Motor neuron (in vitro differentiated cells): Measurements from ENCODE around the gene MBP. TPM values are rescaled to one million over a fixed set of nuclear protein-coding genes. Genes with fewer than 3 reads are reported as not detected.

Source experiments
- ATAC-seq, 8 experiments: fragments of 200-7000 bp; cut with Tn5 transposase; replicated peaks in 6 of 8; 2 replicates each; pipeline ENCODE4 v1.8.0; 2021; ENCODE audit warnings: mild to moderate bottlenecking in 8 of 8, moderate library complexity in 8 of 8
- H3K27ac ChIP-seq, 2 donors: fragments of 250-450 bp; sonication (Bioruptor Pico); 2 replicates each; pipeline ENCODE4 v1.9.0; 2021; ENCODE audit warnings: antibody characterized with exemption in 2 of 2, mild to moderate bottlenecking in 2 of 2, moderate library complexity in 1 of 2
- H3K4me1 ChIP-seq, 2 donors: fragments of 250-450 bp; sonication (Bioruptor Pico); replicated peaks in 1 of 2; 2 replicates each; pipeline ENCODE4 v1.6.1; 2021; ENCODE audit warnings: antibody characterized with exemption in 2 of 2, mild to moderate bottlenecking in 2 of 2, moderate library complexity in 1 of 2
- H3K4me3 ChIP-seq, 5 donors: fragments of 250-450 bp; sonication (Bioruptor Pico); 2 replicates each; pipeline ENCODE4 v1.9.0; 2021; ENCODE audit warnings: antibody characterized with exemption in 5 of 5, mild to moderate bottlenecking in 5 of 5, moderate library complexity in 4 of 5
- WGBS, 10 experiments: fragments of 450-650 bp; shearing (Covaris generic); methylation state at CpG; one replicate each; pipeline ENCODE4 v1.0.0; 2022; 5-methylcytosine and 5-hydroxymethylcytosine counted together
- in situ Hi-C, 9 experiments: fragments of 400-800 bp; cut with MboI; loops; one replicate each; pipeline ENCODE4 v1.15.0; 2021; ENCODE audit warnings: low sequenced_read_pairs in 9 of 9, low pct_unique_long_range_greater_than_20kb in 2 of 9; ENCODE audit not compliant: unreplicated experiment in 9 of 9
- total RNA-seq, 8 experiments: library from RNA; unstranded; fragments of 300-600 nt; gene quantifications; 2 replicates each; pipeline versions ENCODE4 v1.2.3 to v1.2.4, GENCODE V29; 2022

The MBP gene
- total RNA-seq, 8 experiments from 2014 or later: 1.6 to 52.1 (median 4.0) TPM

DNA sequence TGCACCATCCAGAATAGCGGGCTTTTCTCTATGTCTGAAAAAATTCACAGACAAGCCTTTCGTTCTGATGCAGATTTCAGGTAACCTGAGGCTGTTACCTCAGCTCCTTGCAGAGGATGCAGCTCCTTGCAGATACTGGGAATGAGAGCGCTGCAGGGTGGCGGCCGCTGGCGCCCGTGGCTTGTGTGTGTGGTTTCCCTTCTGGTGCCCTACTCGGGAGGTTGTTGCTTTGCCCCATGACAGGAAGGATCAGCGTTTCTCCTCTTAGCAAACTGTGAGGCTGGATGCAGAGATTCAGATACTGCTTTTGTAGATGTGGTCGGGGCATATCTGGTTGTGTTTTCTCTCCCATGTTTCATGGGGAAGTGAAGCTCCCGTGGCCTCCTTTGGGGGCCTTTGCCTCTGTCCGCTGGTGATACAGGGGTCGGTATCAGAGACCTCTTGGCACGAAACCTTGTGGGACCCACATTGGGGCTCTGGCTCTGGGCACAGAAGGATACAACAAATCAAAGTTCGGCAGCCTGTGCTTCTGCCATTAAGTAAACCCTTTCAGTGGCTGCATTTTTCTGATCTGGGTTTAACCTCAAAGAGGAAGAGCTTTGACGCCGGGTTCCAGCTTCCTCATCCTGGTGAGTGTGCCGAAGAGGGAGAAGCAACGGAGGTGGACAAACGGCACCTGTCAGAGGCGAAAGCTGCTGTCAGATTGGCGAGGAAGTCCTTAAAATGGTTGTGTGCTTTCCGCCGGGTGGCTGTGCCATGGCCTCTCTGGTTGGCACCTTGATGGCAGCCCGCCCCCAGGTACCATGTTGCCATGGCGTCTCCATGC, 127.8 kb downstream of the MBP start:
- Histone ChIP-seq H3K4me1 (peaks cover 11 to 15% of the 10 kb centered on the region in 2 donors), H3K4me3 (no peak overlapping the region), H3K27ac (no peak overlapping the region)
- in situ Hi-C loops: loop anchor here in 1 of 9 experiments (25.0 kb wide), 1 partner anchor 208 kb away; no protein-coding TSS in a partner anchor
- no peak for ATAC-seq
- 66 to 100% (median 84%) methylated on average over 2 to 13 of the region's 26 CpGs; no CpG with 5 or more reads in 1 of the 10 experiments for WGBS, 10 experiments

DNA sequence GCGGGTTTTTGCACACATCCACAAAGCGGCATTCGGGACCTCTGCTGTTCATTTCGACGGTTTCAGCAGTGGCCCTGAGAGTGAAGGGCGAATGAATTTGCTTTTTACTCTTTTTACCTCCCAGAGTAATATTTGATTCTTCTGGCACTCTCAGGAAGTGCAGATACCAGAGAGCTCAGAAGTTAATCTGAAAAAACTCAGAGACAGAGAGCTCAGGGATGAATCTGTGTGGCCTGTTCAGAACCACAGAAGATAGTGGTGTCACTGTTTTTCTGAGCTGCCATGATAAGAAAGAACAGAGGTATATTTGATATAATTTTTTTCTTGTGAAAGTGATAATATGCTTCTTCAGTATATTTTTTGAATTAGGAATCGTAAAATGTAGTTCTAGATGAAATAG, 129.3 kb downstream of the MBP start:
- WGBS, 10 experiments: 60 to 100% (median 88%) methylated on average over 1 to 7 of the region's 7 CpGs
- in situ Hi-C loops: loop anchor here in 1 of 9 experiments (25.0 kb wide), 1 partner anchor 209 kb away; no protein-coding TSS in a partner anchor
- Histone ChIP-seq H3K4me3 (no peak overlapping the region), H3K27ac (no peak overlapping the region), H3K4me1 (peaks cover 11 to 15% of the 10 kb centered on the region in 2 donors)
- no peak for ATAC-seq

DNA sequence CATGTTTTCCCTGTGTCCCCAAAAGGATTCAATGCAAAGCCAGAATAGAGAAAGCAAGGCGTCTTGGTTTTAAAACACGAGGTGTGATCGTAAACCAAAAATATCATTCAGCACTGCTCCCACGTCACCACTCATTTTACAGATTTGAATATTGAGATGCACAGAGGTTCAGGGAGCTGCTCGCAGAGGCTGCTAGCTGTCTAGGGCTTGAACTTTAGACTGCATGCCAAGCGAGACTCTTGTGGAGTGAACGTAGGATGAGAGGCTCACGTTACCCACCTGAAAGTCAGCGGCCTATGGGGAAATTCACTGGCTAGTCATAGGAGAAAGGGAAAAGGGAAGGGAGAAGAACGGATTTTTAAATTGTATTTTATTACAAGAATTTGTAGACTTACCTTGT, 130.1 kb downstream of the MBP start:
- in situ Hi-C loops: loop anchor here in 1 of 9 experiments (25.0 kb wide), 1 partner anchor 210 kb away; no protein-coding TSS in a partner anchor
- 17 to 97% (median 88%) methylated on average over 1 to 8 of the region's 10 CpGs for WGBS, 10 experiments
- Histone ChIP-seq H3K4me3 (no peak overlapping the region), H3K27ac (no peak overlapping the region), H3K4me1 (peaks cover 11 to 13% of the 10 kb centered on the region in 2 donors)
- no peak for ATAC-seq

DNA sequence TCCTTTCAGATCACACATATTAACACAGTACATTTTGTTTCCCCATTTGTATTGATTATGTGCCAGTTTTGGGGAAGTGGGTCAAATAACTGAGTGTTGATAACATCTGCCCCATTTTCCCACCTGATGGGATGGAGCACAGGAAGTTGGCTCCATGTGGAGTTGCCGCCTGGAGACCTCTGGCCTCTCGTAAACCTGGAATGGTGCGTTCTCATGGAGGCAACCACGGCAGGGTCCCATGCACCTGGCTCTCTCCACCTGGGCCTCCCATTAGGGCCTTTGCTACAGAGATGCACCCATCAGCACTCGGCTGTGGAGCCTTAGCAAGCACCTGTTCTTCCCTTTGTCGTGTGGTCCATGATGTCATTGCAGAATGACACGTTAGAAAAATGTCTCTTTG, 130.6 kb downstream of the MBP start:
- Histone ChIP-seq H3K4me1 (peaks cover 5 to 8% of the 10 kb centered on the region in 2 donors), H3K27ac (no peak overlapping the region), H3K4me3 (no peak overlapping the region)
- in situ Hi-C loops: loop anchor here in 1 of 9 experiments (25.0 kb wide), 1 partner anchor 210 kb away; no protein-coding TSS in a partner anchor
- WGBS, 10 experiments: 40 to 90% (median 82%) methylated on average over 1 to 6 of the region's 7 CpGs; no CpG with 5 or more reads in 2 of the 10 experiments
- ATAC-seq: peak in 1 of 8 experiments; percentile 36

DNA sequence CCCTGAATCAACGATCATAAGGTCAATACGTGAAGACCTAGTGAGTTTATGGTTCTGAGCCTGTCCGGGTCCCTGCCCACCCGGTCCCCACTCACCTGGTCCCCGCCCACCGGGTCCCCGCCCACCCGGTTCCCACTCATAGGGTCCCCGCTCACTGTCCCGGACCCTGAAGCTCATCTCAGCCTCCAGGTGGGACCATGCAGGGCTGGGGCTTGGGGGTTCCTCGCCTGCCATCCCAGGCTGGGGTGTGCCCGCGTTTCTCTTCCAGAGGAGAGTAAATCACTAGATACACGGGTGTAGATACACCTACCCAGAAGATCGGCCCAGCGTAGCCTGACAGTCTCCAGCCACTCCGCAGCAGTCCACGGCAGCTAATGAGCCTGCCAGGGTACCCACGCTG, 131.5 kb downstream of the MBP start:
- 93 to 100% (median 100%) methylated on average over 1 to 6 of the region's 19 CpGs; no CpG with 5 or more reads in 5 of the 10 experiments for WGBS, 10 experiments
- no peak overlapping the region for H3K4me3 ChIP-seq
- H3K4me1 ChIP-seq: peaks cover 0 to 4% of the 10 kb centered on the region in 2 donors
- ATAC-seq: no peak
- in situ Hi-C loops: loop anchor here in 1 of 9 experiments (25.0 kb wide), 1 partner anchor 211 kb away; no protein-coding TSS in a partner anchor
- no peak overlapping the region for H3K27ac ChIP-seq

DNA sequence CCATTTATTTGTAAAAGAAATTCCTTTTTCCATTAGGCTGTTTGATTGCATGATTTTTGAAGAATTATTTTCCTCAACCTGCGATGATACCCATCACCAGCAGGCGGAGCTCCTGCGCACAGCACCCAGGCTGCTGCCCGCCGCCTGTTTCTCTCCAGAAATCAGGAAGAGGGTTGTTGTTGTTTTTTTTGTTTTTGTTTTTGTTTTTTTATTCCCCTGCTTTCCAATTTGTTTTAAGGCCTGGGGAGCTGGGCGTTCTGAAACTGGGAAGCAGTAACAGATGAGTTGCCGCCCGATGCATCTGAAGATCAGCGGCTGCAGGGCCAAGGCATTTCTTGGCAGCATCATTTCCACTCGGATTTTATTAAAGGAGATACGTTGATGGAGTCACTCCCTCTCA, 132.1 kb downstream of the MBP start:
- Histone ChIP-seq H3K27ac (no peak overlapping the region), H3K4me1 (peaks cover 0 to 4% of the 10 kb centered on the region in 2 donors), H3K4me3 (no peak overlapping the region)
- in situ Hi-C loops: loop anchor here in 1 of 9 experiments (25.0 kb wide), 1 partner anchor 212 kb away; no protein-coding TSS in a partner anchor
- ATAC-seq: peak in 3 of 8 experiments; percentile 37 to 40 (median 38)
- 0 to 69% (median 21%) methylated on average over 2 to 10 of the region's 11 CpGs; no CpG with 5 or more reads in 1 of the 10 experiments for WGBS, 10 experiments

DNA sequence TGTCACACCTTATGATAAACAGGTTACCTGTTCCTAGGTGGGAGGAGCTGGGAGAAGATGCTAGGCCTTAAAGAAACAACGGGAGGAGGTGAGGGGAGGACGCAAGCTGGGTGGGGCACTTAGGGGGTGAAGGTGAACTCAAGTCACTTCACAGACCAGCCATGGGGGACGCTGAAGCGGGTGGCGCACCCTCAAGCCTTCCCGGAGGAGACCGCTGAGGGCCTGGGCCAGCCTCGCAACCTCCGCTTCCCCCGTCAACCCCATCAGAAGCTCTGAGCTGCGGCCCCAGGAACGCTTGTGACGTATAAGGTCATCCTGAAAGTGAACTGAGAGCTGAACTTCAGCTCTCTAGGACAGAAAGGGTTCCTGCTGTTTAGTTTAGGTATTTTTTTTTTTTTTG, 133.5 kb downstream of the MBP start:
- WGBS, 10 experiments: 79 to 96% (median 84%) methylated on average over 9 to 11 of the region's 13 CpGs; no CpG with 5 or more reads in 7 of the 10 experiments
- ATAC-seq: no peak
- Histone ChIP-seq H3K27ac (no peak overlapping the region), H3K4me3 (no peak overlapping the region), H3K4me1 (peaks cover 0 to 4% of the 10 kb centered on the region in 2 donors)
- in situ Hi-C loops: no loop called here

DNA sequence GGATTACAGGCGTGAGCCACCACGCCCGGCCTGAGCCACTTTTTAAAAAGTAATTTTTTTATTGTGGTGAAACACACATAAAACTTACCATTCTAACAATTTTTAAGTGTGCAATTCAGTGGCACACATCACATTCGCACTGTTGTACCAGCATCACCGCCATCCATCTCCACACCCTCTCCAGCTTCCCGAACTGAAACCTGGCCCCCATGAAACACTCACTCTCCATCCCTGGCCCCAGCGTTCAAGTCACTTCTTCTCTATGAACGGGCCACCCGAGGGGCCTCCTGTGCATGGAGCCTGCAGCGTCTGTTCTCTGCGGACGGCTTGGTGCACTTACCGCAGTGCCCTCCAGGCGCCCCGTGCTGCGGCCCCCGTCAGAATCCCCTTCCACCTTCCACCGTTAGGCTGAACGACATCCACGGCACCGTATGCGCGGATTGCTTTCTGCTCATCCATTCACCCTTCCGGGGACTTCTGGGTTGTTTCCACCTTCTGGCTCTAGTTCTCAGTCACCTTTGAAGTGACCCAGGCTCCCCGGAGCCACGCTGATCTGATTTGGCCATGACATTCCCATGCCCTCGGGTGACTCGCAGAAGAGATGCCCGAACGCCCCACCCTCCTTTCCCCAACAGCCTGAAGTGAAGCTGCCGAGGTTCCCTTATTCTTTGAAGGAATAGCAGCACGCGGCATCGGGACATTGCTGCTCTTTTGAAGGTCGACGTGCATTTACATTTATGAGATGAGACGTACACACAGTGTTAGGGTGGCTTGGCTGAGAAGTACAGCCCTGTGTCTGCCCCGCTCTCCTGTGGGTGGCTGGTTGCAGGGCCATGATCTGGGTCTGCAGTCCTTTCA, 134.4 kb downstream of the MBP start:
- no peak for ATAC-seq
- in situ Hi-C loops: no loop called here
- H3K4me3 ChIP-seq: no peak overlapping the region
- peaks cover 0 to 4% of the 10 kb centered on the region in 2 donors for H3K4me1 ChIP-seq
- 84 to 100% (median 95%) methylated on average over 1 to 17 of the region's 38 CpGs; no CpG with 5 or more reads in 3 of the 10 experiments for WGBS, 10 experiments
- no peak overlapping the region for H3K27ac ChIP-seq

DNA sequence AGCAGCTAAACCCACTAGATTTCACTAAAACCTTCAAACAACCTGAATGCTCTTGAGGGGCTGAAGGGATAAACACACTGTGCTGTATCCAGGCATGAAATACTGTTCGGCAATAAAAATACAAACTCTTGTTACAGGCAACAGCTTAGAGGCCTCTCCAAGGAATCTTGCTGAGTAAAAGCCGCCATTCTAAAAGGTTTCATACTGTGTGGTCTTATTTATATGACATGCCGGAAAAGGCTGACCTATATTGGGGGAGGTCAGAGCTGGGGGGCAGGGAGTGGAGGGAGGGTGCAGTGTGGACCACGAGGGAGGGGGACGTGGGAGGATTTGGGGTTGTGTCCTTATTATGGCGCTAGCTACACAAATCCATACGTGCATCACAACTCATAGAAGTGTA, 136.2 kb downstream of the MBP start:
- in situ Hi-C loops: no loop called here
- H3K4me3 ChIP-seq: no peak overlapping the region
- ATAC-seq: no peak
- WGBS, 10 experiments: 25 to 100% (median 89%) methylated on average over 1 to 3 of the region's 7 CpGs; no CpG with 5 or more reads in 2 of the 10 experiments
- peaks cover 5 to 8% of the 10 kb centered on the region in 2 donors for H3K4me1 ChIP-seq
- H3K27ac ChIP-seq: no peak overlapping the region

DNA sequence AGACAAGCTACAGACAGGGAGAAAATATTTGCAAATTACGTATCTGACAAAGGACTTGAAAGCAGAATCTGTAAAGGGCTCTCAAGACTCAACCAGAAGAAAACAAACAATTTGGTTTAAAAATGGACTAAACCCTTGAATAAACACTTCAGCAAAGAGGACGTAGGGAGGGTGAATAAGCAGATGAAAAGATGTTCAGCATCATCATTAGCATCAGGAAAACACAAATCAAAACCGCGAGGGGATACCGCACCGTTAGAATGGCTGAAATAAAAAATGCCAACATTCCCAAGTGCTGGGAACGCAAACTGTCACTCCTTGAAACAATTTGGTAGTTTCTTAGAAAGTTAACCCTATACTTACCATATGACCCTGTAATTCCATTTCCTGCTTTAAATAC, 136.7 kb downstream of the MBP start:
- in situ Hi-C loops: no loop called here
- Histone ChIP-seq H3K27ac (no peak overlapping the region), H3K4me1 (peaks cover 9 to 12% of the 10 kb centered on the region in 2 donors), H3K4me3 (no peak overlapping the region)
- 9 to 80% (median 44%) methylated on average over 1 to 7 of the region's 7 CpGs; no CpG with 5 or more reads in 2 of the 10 experiments for WGBS, 10 experiments
- ATAC-seq: no peak

DNA sequence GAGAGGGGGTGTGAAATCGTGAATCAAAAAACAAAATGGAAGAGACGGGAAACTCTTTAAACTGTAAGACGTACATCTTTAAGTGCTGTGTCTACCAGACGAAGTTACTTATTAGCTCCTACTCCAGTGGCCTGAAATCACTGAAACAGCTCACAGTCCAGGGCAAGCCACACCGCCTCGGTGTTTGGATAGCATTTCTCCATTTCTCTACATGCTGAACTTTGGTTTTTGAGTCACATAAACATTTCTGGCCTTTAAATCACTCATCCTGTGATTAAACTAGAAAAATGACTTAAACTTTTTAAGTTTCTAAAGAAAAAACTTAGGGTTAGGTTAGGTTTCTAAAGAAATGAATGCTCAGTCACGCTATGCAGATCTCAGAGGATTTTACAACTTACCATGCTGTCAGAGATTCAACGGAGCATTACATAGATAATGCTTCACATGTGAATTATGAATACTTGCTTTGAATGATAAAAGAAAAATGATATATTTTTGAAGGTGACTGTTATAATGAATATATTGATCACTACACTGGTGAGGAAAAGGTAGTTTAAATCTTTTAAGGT, 138.4 kb downstream of the MBP start:
- H3K27ac ChIP-seq: no peak overlapping the region
- 33 to 100% (median 78%) methylated on average over 1 to 8 of the region's 8 CpGs for WGBS, 10 experiments
- H3K4me3 ChIP-seq: no peak overlapping the region
- in situ Hi-C loops: no loop called here
- no peak for ATAC-seq
- peaks cover 9 to 12% of the 10 kb centered on the region in 2 donors for H3K4me1 ChIP-seq

DNA sequence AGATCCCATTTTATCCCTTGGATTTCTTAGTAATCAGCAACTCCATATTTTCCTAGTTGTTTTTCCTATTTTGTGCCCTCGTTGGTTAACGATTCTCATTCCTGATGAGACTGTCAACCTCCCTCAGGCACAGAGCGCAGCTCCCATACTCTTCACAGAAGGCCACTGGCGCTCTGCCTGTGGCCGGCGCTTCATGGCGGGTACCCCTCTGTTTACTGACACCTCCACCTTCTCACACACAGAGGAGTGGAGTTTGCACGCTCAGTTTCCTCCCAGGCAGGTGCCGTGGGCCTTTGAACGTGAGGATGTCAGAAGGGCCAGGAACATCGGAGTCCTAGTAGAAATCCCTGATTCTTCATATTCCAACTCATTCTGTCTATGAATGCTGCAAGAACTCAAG, 139.0 kb downstream of the MBP start:
- Histone ChIP-seq H3K4me1 (peaks cover 9 to 12% of the 10 kb centered on the region in 2 donors), H3K27ac (no peak overlapping the region), H3K4me3 (no peak overlapping the region)
- 50 to 100% (median 92%) methylated on average over 2 to 11 of the region's 11 CpGs; no CpG with 5 or more reads in 1 of the 10 experiments for WGBS, 10 experiments
- ATAC-seq: no peak
- in situ Hi-C loops: no loop called here
